Heart left ventricle (tissue), 13 donors: ENCODE data around the gene SH3GL3.

Experiments
- CTCF ChIP-seq, 12 donors: fragments of 200-600 bp; sonication (generic) in 4 of 12; IDR thresholded peaks; one replicate each; pipeline versions ENCODE4 v1.5.0 to v1.8.0; 2018 to 2022; ENCODE audit warnings: antibody characterized with exemption in 12 of 12, mild to moderate bottlenecking in 5 of 12
- POLR2A ChIP-seq, 2 donors: fragments of 450-650 bp; IDR thresholded peaks; one replicate each; pipeline ENCODE4 v1.6.1; 2017; ENCODE audit warnings: antibody characterized with exemption in 2 of 2, mild to moderate bottlenecking in 2 of 2, moderate library complexity in 2 of 2
- donor health status: ischemic (EF 13 %, LVEDD 7.1; RV severe dilation, severe dysfunction).
- donor health status: DM: no; HTN: yes; CAD: no.
- donor health status: DM: no; HTN: no; CAD: no.
- donor health status: ischemic (EF 25% LVEDD 6.9; RV normal size, moderate dysfunction).
- donor health status: ischemic (EF 25% LVEDD 5.7; RV mildly dilated, moderate dysfunction).
- donor health status: ischemic (EF 35%, LVEDD 5.7; RV mildly dilated, moderate dysfunction).
- donor health status: nonischemic (EF 11% LVEDD 7.7; RV severe dilation, severe dysfunction).
- donor health status: DM: yes; HTN: yes; CAD: no.
- donor health status: PGD.
- donor health status: ischemic (EF 29% LVEDD 5.4; RV normal size, mild dysfunction).
- donor health status: nonischemic (EF 23%, LVEDD 6.1; RV moderate dilation, normal function).

DNA sequence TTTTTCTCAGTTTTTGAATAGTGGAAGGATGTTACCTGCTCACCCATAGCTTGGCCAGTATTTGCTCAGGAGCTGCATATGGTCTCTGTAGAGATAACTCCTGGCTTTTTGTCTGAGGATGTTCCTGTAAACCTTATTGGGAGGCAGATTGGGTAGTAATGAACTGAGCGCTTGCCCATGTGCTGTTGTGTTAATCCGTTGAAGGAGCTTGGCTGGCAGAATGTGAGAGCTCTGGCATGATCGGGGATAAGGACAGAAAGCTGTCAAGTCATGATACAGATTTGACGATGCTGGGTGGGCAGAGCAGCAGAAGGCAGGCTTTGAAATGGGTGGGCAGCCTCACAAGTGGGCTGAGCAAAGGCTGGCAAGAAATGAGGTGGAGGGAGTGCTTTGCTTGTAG, 27.4 kb downstream of the SH3GL3 start:
- TF ChIP-seq CTCF (IDR thresholded peaks at IDR 0.05) = no peak
- TF ChIP-seq POLR2A (IDR thresholded peaks at IDR 0.05) = no peak
